HG02973 (cell line): ENCODE results near the gene SYT7.
"Not testable (repeated sequence)": the region's sequence is repeated elsewhere in the genome, so short reads cannot be mapped to it uniquely, and the experiment has no call there.

Experiments used
- ATAC-seq: cut with Tn5 transposase; IDR thresholded peaks from one replicate; pipeline ENCODE4 v1.9.1; 2021; ENCODE audit warnings: moderate library complexity; ENCODE audit not compliant: unreplicated experiment

The SYT7 gene, protein sequence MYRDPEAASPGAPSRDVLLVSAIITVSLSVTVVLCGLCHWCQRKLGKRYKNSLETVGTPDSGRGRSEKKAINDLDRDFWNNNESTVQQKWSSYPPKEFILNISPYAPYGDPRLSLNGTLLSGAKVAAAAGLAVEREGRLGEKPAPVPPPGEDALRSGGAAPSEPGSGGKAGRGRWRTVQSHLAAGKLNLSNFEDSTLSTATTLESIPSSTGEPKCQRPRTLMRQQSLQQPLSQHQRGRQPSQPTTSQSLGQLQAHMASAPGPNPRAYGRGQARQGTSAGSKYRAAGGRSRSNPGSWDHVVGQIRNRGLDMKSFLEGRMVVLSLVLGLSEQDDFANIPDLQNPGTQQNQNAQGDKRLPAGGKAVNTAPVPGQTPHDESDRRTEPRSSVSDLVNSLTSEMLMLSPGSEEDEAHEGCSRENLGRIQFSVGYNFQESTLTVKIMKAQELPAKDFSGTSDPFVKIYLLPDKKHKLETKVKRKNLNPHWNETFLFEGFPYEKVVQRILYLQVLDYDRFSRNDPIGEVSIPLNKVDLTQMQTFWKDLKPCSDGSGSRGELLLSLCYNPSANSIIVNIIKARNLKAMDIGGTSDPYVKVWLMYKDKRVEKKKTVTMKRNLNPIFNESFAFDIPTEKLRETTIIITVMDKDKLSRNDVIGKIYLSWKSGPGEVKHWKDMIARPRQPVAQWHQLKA

GRCh38 chr11:61581030-61581928, at the start of gene SYT7:
Gene SYT7 (minus strand): TSS chr11:61581076. CDS start chr11:61580820, 256 bp downstream.
- ATAC-seq: peak; percentile 75

DNA sequence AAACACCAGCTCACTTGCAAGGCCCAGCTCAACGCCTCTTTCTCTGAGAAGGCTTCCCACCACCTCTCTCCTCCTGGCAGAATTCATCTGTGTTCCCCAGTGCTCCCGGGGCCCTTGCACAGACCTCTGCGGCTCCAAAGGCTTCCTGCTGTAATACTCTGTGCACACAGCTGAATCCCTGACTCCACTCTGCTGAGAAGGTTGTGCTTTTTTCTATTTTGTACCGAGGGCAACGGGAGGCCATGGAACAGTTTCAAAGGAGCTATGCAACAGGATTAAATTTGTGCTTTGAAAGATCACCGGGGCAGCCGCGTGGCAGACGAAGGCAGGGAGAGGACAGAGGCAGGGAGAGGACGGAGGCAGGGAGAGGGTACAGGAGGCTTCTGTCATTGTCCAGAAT, 49.2 kb upstream of the SYT7 start:
- no peak for ATAC-seq

- no peak for ATAC-seq
Observed at GRCh38 chr11:61629082-61629833, 48.4 kb upstream of the SYT7 start.

- ATAC-seq: no peak
Observed at GRCh38 chr11:61628662-61628970, 47.7 kb upstream of the SYT7 start.

DNA sequence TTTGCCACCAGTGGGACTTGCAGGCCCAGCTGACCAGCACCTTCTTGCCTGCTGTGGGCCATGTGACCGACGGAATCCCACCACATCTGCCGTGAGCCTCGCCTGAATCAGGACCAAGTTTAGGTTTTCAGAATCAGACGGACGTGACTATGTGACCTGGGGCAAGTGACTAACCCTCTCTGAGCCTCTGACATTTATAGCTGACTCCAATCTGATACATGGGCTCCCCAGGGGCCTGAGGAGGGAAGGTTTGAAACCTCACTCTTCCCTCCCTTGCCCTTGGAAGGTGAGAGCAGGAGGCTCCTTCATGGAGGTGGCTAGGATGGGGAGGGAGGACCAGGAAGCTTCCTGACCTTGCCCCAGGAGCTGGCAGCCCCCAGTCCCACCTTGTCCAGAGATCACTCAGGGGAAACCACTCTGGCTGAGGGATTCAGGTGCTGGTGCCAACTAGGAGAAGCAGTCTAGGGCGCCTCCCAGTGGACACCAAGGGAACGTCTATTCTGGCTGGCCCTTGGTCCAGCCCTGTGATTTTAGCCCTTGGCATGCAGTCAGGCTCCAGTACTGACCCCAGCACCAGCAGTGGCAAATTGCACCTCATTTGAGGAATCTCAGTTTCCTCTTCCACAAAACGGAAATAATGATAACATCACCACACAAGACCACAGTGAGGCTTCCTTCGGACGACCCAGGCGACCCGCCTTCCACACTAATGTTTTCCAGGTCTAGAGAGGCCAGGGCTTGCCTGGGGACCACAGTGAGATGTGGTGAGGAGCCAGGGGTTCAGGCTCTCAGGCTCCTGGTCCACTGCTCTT, 47.2 kb upstream of the SYT7 start:
- ATAC-seq: no peak

DNA sequence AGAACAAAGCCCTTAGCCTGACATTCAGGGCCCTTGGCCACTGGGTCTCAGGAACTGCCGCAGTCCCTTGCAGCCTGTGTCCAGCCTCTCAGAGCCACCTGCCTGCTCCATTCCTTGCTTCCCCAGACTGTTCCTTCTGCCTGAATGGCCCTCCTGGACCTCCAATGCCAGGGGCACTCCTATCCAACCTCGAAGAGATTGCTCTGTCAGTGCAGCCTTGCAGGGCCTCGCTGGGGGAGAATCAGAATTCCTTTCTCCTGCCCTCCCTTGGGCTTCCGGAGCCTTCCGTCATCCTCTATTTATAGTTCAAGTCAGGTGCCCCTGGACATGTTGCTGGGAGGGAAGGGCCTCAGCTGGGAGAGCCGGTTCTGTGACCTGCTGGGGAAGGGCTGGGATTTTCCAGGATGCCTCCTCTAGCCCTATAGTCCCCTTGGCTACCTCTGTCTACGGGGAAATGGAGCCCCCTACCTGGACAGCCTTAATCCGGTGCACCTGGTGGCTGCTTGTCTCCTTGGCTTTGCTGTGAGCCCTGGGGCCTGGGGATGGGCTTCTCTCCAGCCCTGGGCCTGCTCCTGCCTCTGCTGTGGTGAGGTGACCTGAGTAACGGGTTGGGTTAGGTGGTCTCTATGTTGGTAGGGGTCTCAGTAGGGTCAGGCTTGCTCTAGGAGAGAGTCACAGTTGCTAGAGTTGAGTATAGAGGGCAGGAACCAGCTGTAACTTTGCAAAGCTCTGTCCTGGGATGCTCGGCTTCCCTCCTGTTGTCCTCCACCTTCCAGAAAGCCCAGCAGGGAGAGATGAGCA, 45.9 kb upstream of the SYT7 start:
- no peak for ATAC-seq

GRCh38 chr11:61625525-61625924, 44.6 kb upstream of the SYT7 start:
- no peak for ATAC-seq

DNA sequence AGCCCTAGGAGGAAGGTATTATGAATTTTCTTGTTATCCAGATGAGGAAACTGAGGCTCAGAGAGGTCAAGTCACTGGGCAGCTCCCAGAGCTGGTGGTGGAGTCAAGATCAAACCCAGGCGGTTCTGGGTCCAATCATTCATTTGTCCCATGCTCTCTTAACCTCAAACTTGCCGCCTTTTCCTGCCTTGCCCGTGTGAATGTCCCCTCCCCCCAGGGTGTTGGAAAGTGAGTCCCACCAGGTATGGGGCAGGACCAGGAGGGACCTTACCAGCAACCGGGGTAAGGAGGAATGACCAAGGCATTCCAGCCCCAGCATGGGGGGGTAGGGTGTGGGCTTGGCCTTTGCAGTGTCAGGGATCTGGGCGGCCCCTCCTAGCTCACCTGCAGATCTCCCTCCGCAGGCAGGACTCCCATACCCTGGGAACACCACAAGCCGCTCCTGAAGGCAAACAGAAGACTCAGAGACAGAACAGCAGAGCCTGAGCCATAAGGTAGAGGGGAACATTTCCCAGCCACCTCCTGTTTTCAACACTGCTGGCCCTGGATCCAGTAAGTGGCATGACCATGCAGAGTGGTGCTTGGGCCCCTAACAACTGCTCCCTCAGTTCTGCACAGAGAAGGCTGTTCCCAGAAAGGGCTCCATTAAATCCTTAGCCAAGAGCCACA, 41.2 kb upstream of the SYT7 start:
- ATAC-seq: no peak

DNA sequence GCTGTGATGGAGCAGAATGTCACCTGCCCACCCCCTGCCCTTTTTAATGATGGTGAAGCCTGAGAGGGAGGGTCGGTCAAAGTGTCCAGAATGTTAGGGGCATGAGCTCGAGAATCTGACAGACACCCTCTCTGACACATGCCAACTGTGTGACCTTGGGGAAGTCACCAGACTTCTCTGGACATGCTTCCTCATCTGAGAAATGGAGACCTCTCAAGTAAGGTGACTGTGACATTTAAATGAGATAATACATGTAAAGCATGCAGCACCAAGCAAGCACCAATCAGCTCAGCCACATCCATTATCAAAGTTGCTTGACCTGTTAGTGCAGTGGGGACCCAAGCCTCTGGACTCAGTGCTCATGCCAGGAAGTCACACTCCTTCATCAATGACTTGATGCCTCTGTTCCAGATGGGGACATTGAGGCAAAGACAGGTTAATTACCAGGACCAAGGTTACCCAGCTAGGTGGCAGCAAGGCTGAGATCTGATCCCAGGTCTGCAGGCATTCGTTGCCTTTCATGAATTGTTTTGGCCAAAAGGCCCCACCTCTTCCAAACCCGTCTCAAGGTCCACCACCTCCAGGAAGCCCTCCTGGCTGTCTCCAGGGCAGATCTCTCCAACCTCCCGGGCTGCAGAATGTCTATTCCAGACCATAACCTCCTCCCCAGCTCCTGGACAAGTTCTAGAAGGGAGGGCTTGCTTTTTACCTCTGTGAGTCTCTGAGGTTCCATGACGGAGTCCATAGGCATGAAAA, 38.8 kb upstream of the SYT7 start:
- ATAC-seq: no peak

DNA sequence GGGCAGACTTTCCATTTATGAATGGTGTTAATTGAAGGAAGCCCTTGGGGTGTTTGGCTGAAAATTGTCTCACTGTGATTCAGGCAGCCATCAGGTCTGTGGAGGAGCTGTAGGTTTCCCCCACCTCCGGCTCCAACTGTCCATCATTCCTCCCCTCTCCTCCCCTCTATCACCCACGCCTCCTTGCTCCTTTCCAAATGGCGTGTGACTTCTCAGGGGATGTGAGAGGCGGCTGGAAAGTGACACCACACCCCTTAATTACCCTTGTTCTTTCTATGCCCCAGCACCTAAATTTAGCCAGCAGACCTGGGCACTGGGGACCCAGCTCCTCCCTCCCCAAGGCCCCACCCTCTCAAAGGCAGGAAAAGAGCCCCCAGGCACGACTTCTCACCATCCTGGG, 38.1 kb upstream of the SYT7 start:
- no peak for ATAC-seq

DNA sequence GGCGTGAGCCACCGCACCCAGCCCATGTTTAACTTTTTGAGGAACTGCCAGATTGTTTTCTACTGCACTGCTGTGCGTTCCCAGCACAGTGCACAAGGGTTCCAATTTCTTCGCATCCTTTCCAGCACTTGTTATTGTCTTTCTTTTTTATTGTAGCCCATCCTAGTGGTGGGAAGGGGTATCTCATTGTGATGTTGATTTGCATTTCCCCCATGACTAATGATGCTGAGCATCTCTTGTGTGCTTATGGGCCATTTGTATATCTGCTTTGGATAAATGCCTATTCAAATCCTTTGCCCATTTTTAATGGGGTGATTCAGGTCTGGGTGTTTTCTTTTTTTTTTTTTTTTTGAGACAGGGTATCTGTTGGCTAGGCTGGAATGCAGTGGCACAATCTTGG, 36.6 kb upstream of the SYT7 start:
- no peak for ATAC-seq

- ATAC-seq: no peak
Observed at GRCh38 chr11:61616434-61616833, 35.6 kb upstream of the SYT7 start.

GRCh38 chr11:61614782-61615181, 33.9 kb upstream of the SYT7 start:
- ATAC-seq: not testable (repeated sequence)

DNA sequence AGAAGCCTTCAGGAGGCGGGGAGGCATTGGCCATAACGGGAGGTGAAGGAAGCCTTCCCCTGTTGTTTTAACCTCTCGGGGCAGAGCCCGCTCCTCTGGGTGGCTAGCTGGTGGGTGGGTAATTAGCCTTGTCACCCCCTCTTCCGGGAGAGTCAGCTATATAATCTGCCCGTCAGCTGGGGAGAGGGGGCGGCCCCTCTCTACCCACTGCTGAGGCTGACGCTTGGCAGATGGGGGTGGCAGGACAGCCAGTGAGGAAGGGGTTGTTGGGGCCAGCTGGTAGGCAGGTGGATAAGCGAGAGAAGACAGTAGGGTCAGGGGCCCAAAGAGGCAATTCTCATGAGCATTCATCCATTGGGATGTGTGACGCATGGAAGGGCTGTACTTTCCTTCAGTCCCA, 33.0 kb upstream of the SYT7 start:
- no peak for ATAC-seq

- ATAC-seq: no peak
Observed at GRCh38 chr11:61613051-61613450, 32.2 kb upstream of the SYT7 start.

- no peak for ATAC-seq
Observed at GRCh38 chr11:61611309-61611708, 30.4 kb upstream of the SYT7 start.

DNA sequence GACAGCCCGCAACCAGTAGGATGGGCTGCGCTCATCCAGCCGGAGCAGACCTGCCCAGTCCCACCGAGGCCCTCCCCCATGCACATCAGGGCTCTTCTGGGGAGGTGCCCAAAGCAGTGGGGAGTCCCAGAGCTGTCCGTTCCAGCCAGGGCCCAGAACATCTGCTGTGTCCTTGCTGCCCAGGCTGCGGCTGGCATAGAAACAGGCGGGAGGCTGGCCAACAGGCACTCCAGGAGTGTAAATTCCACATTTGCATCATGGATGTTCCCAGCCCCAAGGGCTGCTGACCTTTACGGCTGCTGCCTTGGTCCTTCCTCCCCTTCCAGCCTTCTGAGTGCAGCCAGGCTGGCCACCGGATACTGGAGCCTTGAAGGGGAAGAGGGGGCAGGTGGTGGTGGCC, 30.0 kb upstream of the SYT7 start:
- no peak for ATAC-seq

DNA sequence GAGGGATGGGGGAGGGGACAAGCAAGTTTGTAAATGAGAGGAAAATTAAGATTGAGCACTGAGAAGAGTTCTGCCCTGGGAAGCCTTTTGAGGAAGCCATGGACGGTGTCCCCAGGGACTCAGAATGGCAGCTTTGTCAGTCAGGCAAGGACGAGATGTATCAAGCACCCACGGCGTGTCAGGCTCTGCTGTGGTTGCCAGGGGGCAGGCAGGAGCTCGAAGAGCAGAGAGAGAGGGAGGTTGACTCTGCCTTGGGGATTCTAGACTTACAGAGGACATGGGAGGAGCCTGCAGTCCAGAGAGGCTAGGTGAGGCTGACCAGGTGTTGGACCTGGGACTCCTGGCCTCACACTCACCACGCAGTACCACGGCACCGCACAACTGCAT, 29.1 kb upstream of the SYT7 start:
- no peak for ATAC-seq
